ENCODE measurements around the gene HTT. TPM values are rescaled to one million over a fixed set of nuclear protein-coding genes. Genes with fewer than 3 reads are reported as not detected.

Gene HTT
- total RNA-seq, 1 experiment from 2014 or later, result 10.4 TPM

DNA sequence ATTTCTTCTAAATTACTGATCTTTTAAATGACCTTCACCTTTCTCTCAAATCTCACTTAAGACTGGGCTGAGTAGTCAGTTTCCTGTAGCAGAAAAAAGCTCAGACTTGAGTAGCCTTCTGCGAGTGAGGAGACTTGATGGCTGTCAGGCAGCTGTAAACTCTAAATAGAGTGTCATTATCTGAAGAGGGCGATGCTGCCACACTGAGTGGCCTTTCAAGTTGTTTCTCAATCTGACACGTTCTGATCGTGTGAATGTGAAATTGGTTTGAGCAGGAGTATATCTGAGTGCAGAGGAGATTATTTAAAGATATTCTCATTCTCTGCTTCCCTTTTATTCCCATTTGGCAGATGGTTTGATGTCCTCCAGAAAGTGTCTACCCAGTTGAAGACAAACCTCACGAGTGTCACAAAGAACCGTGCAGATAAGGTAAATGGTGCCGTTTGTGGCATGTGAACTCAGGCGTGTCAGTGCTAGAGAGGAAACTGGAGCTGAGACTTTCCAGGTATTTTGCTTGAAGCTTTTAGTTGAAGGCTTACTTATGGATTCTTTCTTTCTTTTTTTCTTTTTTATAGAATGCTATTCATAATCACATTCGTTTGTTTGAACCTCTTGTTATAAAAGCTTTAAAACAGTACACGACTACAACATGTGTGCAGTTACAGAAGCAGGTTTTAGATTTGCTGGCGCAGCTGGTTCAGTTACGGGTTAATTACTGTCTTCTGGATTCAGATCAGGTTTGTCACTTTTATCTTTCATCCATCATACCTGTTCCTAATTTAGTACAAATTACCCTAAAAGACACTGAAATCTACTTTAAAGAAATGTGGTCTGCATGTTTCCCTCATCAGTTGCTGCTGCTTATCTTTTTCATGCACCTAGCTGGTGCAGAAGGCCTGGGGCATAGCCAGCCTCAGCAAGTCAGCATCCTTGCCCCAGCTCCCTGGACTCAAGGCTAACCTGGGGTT is 100.2 kb downstream of the HTT start:
- DNase-seq (ENCODE audit: low read depth), result no peak

- DNase-seq (ENCODE audit: low read depth), result no peak
Observed at GRCh38 chr4:3176367-3177229, 102.1 kb downstream of the HTT start.

- no peak for DNase-seq (ENCODE audit: low read depth)
Observed at GRCh38 chr4:3177426-3177825, 102.9 kb downstream of the HTT start.

GRCh38 chr4:3177905-3178304 is 103.4 kb downstream of the HTT start:
- DNase-seq (ENCODE audit: low read depth), result no peak

DNA sequence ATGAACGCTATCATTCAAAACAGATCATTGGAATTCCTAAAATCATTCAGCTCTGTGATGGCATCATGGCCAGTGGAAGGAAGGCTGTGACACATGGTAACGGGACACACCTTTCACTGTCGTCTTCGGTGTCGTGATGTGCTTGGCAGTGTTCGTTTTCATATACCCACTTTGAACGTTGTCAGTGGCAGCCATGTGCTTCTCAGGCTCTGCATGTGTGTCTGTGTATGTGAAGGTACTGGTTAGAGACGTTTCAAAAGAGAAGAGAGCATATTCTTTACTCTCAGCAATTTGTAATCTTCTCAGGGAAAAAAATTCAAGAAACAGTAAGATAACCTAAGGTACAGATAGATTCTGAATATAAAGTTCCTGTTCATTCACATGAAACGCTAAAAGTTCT is 103.9 kb downstream of the HTT start:
- no peak for DNase-seq (ENCODE audit: low read depth)

DNA sequence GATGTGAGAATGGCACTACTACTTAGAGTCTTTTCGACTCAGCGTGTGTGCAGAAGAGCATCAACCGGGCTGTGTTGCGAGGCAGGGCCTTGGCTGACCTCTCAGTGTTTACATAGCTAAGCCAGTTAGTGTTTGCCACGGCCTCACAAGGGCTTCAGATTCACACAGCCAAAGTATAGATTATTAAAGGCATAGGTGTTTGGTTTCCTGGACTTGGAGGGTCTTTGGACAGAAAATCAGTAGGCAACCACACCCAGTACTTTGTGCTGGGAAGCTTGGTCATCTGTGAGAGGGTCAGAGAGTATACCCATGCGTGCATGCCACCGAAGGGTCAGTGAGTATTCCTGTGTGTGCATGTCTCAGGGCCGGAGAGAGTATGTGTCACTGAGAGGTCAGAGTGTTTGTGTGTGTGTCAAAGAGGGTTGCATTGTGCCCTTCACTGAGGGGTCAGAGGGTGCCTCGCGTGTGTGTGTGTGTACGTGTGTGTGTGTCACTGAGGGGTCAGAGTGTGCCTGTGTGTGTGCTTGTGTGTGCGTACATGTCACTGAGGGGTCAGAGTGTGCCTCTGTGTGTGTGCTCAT is 104.7 kb downstream of the HTT start:
- DNase-seq (ENCODE audit: low read depth), result no peak

GRCh38 chr4:3183008-3183407 is 108.5 kb downstream of the HTT start:
- no peak for DNase-seq (ENCODE audit: low read depth)

DNA sequence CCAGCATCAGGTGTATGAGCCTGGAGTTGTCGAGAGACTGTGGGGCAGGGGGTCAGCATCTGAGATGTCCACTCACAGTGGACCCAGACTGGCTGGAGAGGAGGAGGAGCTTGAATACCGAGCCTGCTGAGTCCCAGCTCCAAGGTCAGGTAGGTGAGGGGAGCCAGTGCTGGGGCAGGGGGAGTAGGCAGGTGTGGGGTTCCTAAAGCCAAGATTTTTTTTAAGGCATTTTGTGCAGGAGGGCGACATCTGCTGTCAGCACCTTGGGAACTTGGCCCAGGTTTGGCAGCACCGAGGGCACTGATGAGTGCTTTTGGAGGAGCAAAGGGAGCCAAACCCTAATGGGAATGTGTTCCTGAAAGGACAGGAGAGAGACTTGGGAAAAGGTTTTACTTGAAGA is 110.2 kb downstream of the HTT start:
- DNase-seq (ENCODE audit: low read depth), result no peak

DNA sequence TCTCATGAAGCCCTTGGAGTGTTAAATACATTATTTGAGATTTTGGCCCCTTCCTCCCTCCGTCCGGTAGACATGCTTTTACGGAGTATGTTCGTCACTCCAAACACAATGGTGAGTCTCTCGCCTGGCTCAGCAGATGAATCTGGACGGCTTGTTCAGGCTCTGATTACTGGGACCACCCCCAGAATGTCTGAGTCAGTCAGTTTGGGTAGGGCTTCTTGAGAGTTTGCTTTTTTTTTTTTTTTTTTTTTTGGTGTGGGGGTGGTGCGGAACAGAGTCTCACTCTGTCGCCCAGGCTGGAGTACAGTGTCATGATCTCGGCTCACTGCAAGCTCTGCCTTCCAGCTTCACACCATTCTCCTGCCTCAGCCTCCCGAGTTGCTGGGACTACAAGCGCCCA is 112.1 kb downstream of the HTT start:
- no peak for DNase-seq (ENCODE audit: low read depth)

DNA sequence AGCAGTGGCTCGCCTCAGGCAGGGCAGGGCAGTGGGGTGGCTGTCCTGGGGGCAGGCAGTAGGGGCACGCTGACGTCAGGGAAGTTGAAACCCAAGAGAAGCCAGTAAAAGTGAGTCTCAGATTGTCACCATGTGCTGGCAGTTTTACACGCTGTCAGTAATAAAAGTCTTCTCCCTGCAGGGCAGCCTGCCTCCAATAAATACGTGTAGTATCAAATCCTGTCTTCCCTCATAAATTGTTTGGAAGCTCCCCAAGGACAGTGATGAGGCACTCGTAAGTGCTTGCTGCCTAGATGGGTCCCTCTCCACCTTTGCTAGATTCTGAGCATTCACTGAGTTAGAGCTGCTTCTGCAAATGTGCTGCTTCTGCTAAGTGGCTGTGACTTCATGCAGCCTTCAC is 113.6 kb downstream of the HTT start:
- DNase-seq (ENCODE audit: low read depth), result no peak

DNA sequence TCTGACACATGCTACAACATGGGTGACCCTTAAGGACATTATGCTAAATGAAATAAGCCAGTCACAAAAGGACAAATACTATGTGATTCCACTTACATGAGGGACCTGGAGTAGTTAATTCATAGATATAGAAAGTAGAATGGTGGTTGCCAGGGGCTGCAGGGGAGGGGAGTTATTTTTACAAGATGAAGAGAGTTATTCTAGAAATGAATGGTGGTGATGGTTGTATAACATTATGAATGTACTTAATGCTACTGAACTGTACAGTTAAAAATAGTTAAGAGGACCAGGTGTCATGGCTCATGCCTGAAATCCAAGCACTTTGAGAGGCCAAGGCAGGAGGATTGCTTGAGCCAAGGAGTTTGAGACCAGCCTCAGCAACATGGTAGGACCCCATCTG is 115.0 kb downstream of the HTT start:
- no peak for DNase-seq (ENCODE audit: low read depth)

DNA sequence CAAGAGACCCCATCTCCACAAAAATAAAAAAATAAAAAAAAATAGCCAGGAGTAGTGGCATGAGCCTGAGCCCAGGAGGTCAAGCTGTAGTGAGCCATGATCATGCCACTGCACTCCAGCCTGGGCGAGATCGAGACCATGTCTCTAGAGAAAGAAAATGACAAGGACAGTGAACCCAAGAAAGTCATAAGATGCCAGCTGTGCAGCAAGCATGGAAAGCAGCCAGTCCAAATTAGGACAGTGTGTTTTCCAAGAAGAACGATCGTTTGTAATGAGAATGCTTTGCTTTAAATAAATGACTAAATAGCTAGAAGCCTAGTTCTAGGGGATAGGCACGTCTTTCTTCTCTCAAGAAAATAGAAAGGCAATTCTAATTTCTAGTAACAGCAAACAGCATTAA is 116.1 kb downstream of the HTT start:
- DNase-seq (ENCODE audit: low read depth), result no peak

DNA sequence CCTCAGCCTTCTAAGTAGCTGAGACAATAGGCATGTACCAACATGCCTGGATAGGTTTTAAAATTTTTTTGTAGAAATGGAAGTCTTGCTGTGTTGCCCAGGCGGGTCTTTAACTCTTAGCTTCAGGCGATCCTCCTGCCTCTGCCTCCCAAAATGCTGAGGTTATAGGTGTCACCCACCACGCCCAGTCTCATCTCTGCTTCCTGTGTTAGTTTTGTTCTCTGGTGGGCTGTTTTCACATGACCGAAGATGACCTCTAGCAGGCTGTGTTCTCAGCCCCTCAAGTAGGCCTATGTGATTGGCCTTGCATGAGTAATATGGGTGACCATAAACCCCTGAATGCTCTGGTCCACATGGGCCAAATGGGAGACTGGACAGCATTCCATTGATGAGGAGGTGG is 117.7 kb downstream of the HTT start:
- no peak for DNase-seq (ENCODE audit: low read depth)

- DNase-seq (ENCODE audit: low read depth), result no peak
Observed at GRCh38 chr4:3192827-3193226, 118.3 kb downstream of the HTT start.

- no peak for DNase-seq (ENCODE audit: low read depth)
Observed at GRCh38 chr4:3193531-3194203, 119.2 kb downstream of the HTT start.

DNA sequence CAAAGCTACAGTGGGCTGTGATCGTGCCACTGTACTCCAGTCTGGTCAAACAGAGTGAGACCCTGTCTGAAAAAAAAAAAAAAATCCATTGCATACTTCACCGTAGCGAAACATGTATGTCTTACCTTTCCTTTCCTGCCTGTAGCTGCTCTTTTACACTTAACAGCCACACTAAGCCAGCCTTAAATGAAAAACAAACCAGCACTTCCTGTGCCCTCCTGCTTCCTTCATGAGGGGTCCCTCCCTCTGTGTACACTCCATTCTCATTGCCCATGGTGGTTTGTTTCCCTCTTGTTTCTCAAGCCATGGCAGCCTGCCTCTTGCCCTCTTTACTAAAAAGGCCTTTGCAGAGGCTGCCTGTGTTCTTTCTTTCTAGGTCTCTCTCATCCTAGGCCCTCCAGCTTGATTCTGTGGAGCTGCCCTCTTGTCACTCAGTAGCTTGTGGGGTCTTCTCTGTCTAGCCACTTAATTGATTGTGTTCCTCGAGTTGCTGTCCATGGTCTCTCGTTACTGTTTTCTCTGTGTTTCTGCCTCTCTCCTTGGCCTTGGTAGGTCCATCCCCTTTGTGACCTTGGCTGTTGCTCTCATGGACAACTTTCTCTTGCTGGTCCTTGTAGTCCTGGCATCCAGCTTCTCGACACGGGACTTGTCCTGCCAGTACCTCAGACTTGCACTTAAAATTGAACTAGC is 122.3 kb downstream of the HTT start:
- no peak for DNase-seq (ENCODE audit: low read depth)

DNA sequence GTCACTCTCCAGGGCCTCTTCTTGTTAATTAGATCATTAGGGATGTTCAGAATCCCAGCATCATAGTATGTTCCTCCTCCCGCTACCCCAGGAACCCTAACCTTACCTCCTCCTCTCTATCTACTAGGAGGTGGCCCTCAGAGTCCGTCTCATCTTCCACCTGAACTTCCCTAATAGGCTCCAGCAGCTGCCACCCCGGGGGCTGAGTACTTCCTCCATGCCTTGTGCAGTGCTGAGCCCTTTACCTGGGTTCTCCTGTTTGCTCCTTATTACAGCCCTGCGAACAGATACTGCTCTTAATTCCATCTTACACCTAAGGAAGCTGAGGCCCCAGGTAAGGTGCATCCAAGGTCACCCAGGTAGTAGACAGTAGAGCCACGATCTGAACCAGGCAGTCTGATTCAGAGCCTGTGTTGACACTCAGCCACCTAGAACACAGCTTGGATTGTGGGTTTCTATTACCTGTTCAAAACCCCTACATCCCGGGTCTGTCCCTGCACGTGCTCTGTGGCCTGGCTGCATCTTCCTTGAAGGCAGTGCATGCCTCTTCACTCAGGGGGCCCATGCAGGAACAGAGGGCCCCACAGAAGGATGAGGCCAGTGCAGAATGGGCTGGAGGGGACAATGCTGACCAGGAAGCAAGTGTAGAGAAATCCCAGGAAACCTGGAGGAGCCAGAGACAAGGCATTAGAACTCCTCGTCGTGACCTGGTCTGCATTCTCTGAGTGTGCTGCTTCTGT is 123.1 kb downstream of the HTT start:
- DNase-seq (ENCODE audit: low read depth), result no peak

GRCh38 chr4:3198906-3199305 is 124.4 kb downstream of the HTT start:
- DNase-seq (ENCODE audit: low read depth), result no peak

- no peak for DNase-seq (ENCODE audit: low read depth)
Observed at GRCh38 chr4:3199653-3200422, 125.4 kb downstream of the HTT start.

Data from Daoy (cell line).